DND-41 (cell line): ENCODE data around the gene PMF1.

Experiments used
- ATAC-seq: fragments of 200-7000 bp; cut with Tn5 transposase; 3 replicates; pipeline ENCODE4 v1.9.1; 2021; ENCODE audit warnings: low read depth; ENCODE audit not compliant: insufficient read depth
- DNase-seq: peaks from one replicate; pipeline ENCODE4 v3.0.0-alpha.2; 2020
- H2AFZ ChIP-seq: 2 replicates; pipeline ENCODE4 v1.6.0; 2012; ENCODE audit warnings: low read depth, low read length
- H3K27ac ChIP-seq: 2 replicates; pipeline ENCODE4 v1.5.1; 2012; ENCODE audit warnings: low read length, inconsistent platforms
- H3K27me3 ChIP-seq: fragments of 200-600 bp; sonication (generic); 2 replicates; pipeline ENCODE4 v1.6.0; 2012; ENCODE audit warnings: low read length, mild to moderate bottlenecking, inconsistent platforms; ENCODE audit not compliant: insufficient read depth, poor library complexity
- H3K36me3 ChIP-seq: 2 replicates; pipeline ENCODE4 v1.5.1; 2012; ENCODE audit warnings: low read length, inconsistent platforms; ENCODE audit not compliant: insufficient read depth
- H3K4me1 ChIP-seq: 2 replicates; pipeline ENCODE4 v1.5.1; 2012; ENCODE audit warnings: mild to moderate bottlenecking, low read length; ENCODE audit not compliant: insufficient read depth
- H3K4me2 ChIP-seq: 2 replicates; pipeline ENCODE4 v1.6.0; 2012; ENCODE audit warnings: mild to moderate bottlenecking, moderate library complexity, low read length, inconsistent platforms; ENCODE audit not compliant: insufficient read depth
- H3K4me3 ChIP-seq, 2 experiments: fragments of 200-600 bp in 1 of 2; shearing (Covaris generic) in 1 of 2; 2 replicates each; pipeline ENCODE4 v1.5.1; 2012 to 2016; ENCODE audit warnings: inconsistent platforms in 2 of 2, low read length in 2 of 2, mild to moderate bottlenecking in 2 of 2, low read depth in 1 of 2, moderate library complexity in 1 of 2
- H3K79me2 ChIP-seq: 2 replicates; pipeline ENCODE4 v1.6.0; 2012; ENCODE audit warnings: low read length, inconsistent platforms; ENCODE audit not compliant: insufficient read depth
- H3K9ac ChIP-seq: 2 replicates; pipeline ENCODE4 v1.6.0; 2012; ENCODE audit warnings: low read depth, mild to moderate bottlenecking, inconsistent platforms, low read length, moderate library complexity
- H3K9me3 ChIP-seq: 2 replicates; pipeline ENCODE4 v1.5.1; 2012; ENCODE audit warnings: low read length, moderate library complexity, mild to moderate bottlenecking, inconsistent platforms; ENCODE audit not compliant: insufficient read depth, severe bottlenecking
- H4K20me1 ChIP-seq: 2 replicates; pipeline ENCODE4 v1.6.0; 2012; ENCODE audit warnings: low read length; ENCODE audit not compliant: insufficient read depth
- CTCF ChIP-seq: IDR thresholded peaks from 2 replicates; pipeline ENCODE4 v1.5.1; 2012; ENCODE audit warnings: borderline replicate concordance, low read length, moderate library complexity, mild to moderate bottlenecking; ENCODE audit not compliant: poor library complexity, severe bottlenecking; ENCODE audit errors: extremely low read depth
- EZH2 ChIP-seq: IDR thresholded peaks from 3 replicates; pipeline ENCODE4 v1.6.1; 2012; ENCODE audit warnings: borderline replicate concordance, low read depth, mild to moderate bottlenecking, moderate library complexity, low read length, inconsistent platforms; ENCODE audit not compliant: severe bottlenecking

Gene PMF1

GRCh38 chr1:156196445-156196844 lies 16.4 kb upstream of the PMF1 start:
- H3K27me3 ChIP-seq: no peaks in the 10 kb centered on the region
- H3K4me2 ChIP-seq: peak overlapping the region; percentile 98; the same call in 1 of the 2 replicates
- H3K79me2 ChIP-seq: peaks cover 54% of the 10 kb centered on the region
- no peak for DNase-seq
- ATAC-seq: no peak
- no peak overlapping the region for H2AFZ ChIP-seq
- peaks cover 38% of the 10 kb centered on the region for H3K36me3 ChIP-seq
- TF ChIP-seq CTCF: no peak
- TF ChIP-seq EZH2: no peak
- H3K4me3 ChIP-seq: no peak overlapping the region
- peaks cover 13% of the 10 kb centered on the region; the same call in 1 of the 2 replicates for H4K20me1 ChIP-seq
- H3K27ac ChIP-seq: no peak overlapping the region
- H3K9ac ChIP-seq: no peak overlapping the region
- H3K4me1 ChIP-seq: peaks cover 33% of the 10 kb centered on the region
- H3K9me3 ChIP-seq: no peaks in the 10 kb centered on the region

- Histone ChIP-seq H3K9ac (no peak overlapping the region), H3K79me2 (peaks cover 73% of the 10 kb centered on the region), H3K27me3 (no peaks in the 10 kb centered on the region), H3K9me3 (no peaks in the 10 kb centered on the region), H2AFZ (no peak overlapping the region), H3K36me3 (peaks cover 52% of the 10 kb centered on the region), H3K27ac (no peak overlapping the region), H3K4me1 (peaks cover 25% of the 10 kb centered on the region), H4K20me1 (peaks cover 17% of the 10 kb centered on the region; the same call in 1 of the 2 replicates), H3K4me2 (no peak overlapping the region), H3K4me3 (no peak overlapping the region)
- DNase-seq: no peak
- TF ChIP-seq EZH2 (no peak), CTCF (no peak)
- ATAC-seq: no peak
Observed at GRCh38 chr1:156198831-156199349, 13.9 kb upstream of the PMF1 start.

GRCh38 chr1:156200044-156200443 lies 12.8 kb upstream of the PMF1 start:
- peaks cover 17% of the 10 kb centered on the region for H3K4me1 ChIP-seq
- H4K20me1 ChIP-seq: peaks cover 11% of the 10 kb centered on the region; the same call in 1 of the 2 replicates
- H3K36me3 ChIP-seq: peaks cover 61% of the 10 kb centered on the region
- no peak overlapping the region for H3K9ac ChIP-seq
- no peaks in the 10 kb centered on the region for H3K27me3 ChIP-seq
- no peak overlapping the region for H3K4me2 ChIP-seq
- ATAC-seq: no peak
- DNase-seq: no peak
- H3K4me3 ChIP-seq: no peak overlapping the region
- no peak overlapping the region for H2AFZ ChIP-seq
- peaks cover 66% of the 10 kb centered on the region for H3K79me2 ChIP-seq
- TF ChIP-seq EZH2: no peak
- no peak for TF ChIP-seq CTCF
- H3K27ac ChIP-seq: no peak overlapping the region
- no peaks in the 10 kb centered on the region for H3K9me3 ChIP-seq
